GM21360 (cell line): ENCODE results near the gene YTHDC1.
"Not testable (repeated sequence)": the region's sequence is repeated elsewhere in the genome, so short reads cannot be mapped to it uniquely, and the experiment has no call there.

Source experiments
- ATAC-seq: cut with Tn5 transposase; IDR thresholded peaks from one replicate; pipeline ENCODE4 v1.9.1; 2021; ENCODE audit warnings: mild to moderate bottlenecking, moderate library complexity; ENCODE audit not compliant: unreplicated experiment

Gene YTHDC1

DNA sequence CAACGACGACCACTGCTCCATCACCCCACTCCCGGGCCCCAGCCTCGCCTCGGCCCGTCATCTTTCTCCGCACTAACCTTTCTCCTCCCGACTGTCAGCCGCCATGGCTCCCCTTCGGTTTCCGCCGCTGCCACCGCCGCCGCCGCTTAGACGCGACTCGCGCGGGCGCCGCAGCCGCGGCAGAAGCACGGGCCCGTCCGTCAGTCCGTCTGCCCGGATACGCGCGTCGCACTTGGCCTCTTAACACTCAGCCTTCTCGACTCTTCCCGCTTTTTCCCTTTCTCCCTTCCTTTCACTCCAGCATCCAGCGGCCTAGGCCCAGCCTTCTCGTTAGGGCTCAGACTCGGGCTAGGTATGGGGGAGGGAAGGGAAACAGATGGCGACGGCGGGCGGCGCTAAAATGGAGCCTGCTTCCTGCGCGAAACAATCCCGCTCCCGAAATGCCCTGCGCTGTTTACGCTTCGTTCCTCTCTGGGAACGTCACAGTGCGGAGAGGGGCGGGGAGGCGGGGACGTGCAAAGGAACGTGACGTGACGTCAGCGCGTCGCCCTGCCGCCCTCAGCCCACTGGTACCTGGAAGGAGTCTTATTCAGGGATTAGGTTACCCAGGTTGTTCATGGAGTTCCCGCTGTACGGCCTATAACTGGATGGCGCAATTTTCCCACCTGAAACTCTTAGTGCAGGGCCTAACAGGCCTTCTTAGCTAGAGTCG is at the start of gene YTHDC1:
Gene YTHDC1, minus strand, starts transcription at position 442 of the 712 bp plus-strand sequence. Its CDS starts 337 bp downstream, at position 105.
- peak; percentile 98 for ATAC-seq

DNA sequence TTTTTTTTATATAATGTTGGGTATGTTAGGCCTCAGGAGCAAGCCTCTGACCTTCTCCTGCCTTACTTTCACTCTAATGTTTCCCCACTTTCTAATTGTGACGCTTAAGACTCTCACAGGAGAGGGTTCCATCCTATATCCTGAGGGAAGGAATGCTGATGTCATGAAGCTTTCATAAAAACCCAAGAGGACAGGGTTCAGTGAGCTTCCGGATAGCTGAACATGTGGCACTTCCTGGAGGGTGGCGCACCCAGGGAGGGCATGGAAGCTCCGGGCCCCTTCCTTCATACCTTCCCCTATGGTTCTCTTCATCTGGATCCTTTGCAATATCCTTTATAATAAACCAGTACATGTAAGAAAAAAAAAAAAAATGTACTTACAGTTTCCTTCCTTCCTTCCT is 49.4 kb upstream of the YTHDC1 start:
- no peak for ATAC-seq

DNA sequence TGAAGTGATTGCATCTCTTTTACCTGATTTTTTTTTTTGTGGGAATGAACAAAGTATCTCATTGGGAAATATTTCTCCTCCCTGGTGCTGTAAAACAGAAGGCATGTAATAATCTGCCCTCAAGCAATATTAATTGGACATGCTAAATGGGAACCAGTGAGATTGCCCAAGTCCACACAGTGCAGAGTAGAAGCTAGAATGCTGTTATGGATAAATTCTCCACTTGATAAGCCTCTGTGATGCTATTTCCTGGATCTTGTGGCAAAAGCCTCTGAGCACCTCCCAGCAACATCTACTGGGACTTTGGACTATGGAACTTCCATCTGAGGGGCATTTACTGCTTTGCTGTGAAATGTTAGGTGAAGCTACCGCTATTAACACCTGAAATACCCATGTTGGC is 46.9 kb upstream of the YTHDC1 start:
- no peak for ATAC-seq

DNA sequence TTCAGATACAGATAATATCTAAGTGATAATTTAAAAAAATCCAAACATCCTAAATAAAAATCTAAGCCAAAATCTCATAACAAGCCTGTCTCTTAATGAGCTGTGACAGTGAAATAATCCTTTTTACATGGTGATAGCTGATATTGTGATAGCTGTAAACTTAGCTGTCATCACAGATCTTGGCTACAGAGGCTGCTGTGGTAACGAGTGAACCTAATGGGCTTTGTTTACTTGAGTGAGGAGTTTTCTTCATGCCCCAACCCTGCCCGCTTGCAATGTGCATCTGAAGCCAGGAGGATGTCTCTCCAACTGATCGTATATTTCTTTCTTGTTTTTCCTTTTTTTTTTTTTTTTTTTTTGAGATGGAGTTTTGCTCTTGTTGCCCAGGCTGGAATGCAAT is 41.5 kb upstream of the YTHDC1 start:
- no peak for ATAC-seq

DNA sequence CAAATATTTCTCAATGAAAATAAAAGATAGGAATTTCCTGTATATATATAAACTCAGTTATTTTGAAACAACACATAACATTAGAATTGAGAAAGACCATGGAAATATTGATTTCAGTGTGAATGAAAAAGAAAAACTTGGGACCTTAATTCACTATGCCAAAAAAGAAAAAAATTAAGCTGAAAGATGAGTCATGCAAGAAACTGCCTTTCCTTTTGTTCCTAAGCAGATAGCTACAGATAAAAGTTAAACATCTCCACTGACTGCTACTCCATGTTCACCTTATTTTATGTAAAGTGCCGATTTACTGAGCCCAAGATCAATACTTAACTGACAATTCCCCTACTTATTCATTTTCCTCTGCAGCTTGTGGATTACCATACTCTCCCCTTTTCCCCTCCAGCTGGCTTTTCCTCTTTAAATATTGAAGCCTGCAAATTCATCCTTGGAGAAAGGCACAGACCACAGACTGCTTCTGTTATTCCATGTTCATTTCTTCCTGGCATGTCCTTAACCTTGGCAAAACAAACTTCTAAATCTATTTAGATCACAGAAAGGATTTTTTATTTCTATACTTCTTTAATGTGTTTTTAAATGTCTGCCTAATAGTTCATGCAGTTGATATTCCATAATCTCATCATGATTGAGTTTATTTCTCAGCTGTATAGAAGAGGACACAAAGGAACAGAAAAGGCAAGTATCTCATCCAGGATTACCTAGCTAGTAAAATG is 40.5 kb upstream of the YTHDC1 start:
- ATAC-seq, result no peak

DNA sequence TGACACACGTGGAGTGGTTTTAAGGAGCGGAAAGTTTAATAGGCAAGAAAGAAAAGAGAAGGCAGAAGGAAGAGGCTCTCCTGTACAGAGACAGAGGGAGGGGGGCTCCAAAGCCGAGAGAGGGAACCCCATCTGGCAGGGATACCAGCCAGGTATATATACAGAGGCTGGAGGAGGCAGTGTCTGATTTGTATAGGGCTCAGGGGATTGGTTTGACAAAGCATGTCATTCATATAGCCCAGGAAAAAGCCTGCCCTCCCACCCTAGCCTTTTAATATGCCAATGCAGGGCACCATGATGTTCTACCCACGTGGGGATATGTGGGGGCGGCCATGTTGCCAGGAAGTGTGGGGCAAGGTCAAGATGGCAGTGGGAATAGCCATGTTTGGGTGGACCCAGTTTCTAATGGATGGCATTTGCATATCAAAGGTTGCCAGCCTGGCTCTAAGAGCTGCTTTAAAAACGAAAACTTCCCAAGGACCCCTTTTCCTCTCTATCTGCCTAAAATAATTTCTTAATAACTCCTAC is 39.6 kb upstream of the YTHDC1 start:
- not testable (repeated sequence) for ATAC-seq

DNA sequence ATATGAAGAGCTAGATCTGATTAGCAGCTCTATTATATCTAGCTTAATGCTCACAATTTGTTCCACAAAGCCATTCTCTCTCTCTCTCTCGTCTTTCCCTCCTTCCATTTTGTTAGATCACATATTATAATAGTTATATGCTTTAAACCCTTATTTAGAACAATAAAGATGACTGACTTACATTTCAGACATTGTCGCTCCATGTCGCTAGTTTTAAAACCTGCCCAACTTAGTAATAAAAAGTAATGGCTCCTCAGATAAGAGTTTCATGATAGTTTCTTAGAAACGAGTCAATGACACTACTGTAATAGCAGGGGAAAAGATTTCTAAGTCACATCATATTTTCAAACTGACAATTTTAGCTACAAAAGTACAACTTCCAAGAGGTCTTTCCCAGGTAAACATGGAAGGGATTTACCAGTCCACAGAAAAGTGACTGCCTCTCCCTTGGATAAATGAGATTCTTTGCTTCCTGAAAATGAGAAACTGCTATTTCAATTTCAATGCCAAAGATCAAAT is 38.5 kb upstream of the YTHDC1 start:
- no peak for ATAC-seq

DNA sequence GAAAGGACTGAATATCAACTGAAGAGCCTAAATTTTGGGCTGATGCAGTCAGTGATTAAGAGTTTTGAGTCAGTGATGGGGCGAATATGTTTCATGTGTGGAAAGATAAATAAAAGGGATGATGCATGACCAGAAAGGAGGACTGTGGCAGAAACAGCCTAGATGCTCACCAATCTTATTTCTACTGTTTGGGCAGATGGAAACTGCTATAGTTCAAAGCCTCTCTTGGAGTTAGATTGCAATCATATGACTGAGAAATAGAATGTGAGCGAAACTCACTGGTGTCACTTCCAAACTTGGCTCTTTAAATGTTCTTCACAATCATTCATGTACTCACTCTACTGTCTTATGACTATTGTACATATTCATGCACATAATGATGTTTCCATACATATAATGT is 35.4 kb upstream of the YTHDC1 start:
- ATAC-seq, result no peak

DNA sequence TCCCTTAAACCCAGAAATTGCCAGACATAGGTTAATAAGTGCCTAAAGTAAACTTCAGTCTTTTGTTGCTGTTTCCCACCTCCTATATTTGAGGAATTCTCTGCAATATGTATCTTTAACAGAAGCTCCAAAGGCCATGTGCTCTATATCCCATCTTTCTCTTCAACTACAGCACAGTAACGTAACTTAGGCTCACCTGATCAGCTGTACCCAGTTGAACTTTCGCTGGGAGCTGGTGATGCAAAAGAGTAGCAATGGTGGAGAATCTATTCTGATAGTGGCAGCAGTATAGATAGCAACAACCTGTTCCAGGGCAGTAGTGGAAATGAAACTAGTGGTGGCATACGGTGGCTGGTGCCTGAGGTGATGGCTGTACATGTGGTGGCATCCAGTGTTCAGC is 33.2 kb upstream of the YTHDC1 start:
- ATAC-seq, result no peak

DNA sequence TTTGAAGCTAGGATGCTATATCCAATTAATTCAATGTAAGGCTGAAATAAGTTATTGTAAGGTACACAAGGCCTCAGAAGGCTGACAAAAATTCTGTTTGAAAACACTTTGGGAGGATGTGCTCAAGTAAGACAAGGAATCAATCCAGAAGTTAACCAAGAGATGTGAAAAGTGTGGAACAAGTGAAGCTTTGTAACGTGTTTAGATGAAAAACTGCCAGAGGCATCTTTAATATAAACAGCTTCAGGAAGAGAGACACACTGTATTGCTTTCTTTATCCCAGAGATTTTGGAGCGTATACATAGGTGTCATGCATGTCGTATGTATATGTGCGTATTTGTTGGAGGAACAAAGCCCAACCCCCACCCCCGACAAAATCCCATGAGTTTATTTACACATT is 28.3 kb upstream of the YTHDC1 start:
- ATAC-seq, result no peak

DNA sequence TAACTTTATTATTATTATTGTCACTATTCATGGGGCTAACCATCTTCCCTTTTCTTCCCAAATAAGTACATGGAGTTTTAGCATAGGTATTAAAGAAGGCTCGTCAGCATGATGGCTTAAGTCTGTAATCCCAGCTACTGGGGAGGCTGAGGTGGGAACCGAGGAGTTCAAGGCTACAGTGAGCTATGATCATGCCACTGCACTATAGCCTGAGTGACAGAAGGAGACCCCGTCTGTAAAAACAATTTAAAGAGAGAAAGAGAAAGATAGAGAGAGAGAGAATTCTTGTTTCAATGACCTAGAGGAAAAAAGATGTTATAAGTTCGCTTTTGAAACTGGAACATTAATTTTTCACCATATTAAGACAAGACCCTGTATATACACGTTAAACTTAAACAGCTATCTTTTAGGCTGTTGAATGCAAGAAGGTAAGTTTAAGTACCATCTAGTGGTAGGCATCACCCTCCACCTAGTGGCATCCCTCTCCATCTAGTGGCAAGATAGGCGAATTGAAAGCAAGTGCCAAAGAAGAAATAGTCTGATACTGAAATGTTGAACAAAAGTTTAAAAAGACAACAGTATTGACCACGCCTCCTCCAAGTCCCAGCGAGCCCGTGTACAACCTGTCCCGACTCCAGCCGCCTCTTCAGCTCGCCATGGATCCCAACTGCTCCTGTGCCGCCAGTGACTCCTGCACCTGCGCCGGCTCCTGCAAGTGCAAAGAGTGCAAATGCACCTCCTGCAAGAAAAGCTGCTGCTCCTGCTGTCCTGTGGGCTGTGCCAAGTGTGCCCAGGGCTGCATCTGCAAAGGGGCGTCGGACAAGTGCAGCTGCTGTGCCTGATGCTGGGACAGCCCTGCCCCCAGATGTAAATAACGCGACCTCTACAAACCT is 26.0 kb upstream of the YTHDC1 start:
- peak; percentile 69 for ATAC-seq

DNA sequence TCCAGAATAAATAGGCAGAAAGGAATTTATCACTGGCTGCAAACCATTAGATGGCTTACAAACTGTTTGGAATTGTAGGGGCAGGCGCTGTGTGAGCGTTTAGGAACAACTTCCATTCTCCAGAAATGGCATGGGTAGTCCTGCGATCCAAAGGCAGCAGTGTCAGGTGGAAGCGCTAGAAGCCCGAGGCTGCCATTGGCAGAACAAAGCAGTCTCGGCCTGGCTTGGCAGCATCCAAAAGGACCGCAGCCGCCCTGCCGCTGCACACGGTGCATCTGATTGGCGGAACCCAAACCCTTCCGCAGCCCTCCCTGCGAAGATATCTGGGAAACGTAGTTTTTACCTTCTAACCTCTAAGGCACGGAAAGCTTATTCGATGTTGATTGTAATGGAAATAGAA is 23.6 kb upstream of the YTHDC1 start:
- ATAC-seq, result peak; percentile 96

DNA sequence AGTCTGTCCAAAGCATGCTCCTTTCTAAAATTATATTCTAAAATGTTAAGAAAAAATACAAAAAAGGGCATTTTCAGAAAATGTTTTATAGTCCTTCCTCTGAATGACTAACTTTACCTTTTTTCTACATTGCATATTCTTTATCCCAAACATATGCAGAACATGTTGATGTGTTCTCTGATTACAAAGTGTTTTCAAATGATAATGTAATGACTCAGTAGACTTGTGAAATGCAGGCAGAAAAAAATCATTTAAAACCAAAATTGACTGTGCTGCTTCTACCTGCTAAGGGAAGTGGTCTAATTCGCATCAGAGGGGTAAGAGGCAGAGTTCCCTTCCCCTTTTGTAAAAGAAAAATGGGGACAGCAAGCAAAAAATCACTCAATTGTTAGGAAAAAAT is 22.7 kb upstream of the YTHDC1 start:
- ATAC-seq, result no peak

DNA sequence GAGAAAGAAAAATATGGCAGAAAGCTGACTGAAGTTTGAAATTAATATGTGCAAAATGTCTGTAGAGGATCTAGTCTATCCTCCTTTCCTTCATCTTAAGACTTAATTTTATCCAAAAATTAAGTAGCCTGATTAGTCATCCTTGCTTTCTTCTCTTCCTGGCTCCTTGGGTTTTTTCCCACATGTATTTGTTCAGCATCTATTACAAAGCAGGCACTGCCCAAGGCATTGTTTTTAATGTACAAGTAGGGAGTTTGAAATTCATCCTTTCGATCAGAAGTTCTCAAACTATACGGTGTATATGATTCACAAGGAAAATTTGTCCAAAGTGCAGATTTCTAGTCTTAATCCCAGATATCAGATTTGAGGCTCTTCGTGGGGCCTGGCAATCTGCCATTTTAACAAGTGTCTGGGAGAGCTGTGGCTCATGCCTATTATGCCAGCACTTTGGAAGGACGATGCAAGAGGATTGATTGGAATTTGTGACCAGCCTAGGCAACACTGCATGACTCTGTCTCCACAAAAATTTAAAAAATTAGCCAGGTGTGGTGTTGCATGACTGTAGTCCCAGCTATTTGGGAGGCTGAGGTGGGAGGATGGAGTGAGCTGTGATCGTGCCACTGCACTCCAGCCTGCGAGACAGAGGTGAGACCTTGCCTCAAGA is 19.4 kb upstream of the YTHDC1 start:
- ATAC-seq, result no peak

DNA sequence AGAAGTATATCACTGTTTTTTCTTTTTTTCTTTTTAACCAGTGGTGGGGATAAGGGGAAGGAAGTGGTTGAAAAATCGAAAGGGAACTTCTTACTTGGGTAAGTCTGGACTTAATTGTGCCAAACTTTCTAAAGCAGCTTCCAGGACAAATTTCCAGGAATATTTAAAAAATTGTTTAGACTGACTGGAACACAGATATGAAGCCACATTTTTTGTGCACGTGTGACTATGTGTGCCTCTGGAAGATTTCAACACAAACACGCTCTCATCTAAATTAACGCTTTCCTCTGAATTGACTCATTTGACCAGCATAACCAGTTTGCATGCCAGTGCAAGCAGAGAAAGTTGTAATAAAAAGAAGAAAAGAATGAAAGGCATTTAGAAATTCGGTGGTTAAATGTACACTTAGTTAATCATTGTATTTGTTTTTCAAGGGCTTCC is 18.8 kb upstream of the YTHDC1 start:
- no peak for ATAC-seq

DNA sequence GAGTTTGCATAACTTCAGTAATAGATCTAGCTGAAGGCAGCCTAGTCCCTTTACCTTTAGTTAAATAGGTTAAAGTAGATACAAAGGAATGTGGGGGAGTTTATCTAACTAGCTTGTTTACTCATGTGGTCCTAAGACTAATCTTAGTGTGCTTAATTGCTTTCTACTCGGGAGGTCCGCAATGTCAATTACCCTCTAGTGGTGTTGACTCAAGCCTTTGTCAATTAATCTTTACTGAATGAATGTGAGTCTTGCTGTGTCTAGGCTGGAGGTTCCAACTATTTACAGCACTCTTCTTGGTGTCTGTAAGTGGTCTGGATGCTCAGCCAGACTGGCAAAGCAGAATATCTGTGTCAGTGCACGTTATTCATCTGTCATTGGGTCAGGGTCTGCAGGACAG is 17.9 kb upstream of the YTHDC1 start:
- no peak for ATAC-seq

DNA sequence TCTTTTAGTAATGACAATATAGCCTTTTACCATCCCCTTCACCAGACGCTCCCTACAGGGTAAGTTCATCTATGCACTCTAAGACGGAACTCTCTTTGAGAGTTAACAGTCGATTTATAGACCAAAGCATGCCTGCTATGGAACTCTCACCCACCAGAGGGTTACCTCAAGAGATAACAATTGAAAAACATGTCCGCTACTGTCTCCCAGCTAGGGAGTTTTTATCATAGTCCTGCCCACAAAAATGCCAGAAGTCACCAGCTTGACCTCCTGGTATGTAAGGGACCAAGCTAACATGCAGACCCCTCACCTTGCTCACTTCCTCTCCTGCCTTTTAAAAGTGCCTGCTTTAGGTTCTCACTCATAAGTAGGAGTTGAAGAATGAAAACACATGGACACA is 16.7 kb upstream of the YTHDC1 start:
- ATAC-seq, result no peak

DNA sequence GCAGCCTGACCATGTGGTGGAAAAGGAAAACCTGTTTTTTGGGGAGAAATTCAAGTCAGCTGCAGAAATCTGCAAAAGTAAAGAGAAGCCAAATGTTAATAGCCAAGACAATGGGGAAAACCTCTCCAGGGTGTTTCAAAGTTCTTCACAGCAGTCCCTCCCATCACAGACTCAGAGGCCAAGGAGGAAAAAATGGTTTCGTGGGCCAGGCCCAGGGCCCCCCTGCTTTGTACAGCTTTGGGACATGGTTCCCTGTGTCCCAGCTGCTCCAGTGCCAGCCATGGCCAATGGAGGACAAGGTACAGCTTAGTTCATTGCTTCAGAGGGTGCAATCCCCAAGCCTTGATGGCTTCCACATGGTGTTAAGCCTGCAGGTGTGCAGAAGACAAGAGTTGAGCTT is 15.2 kb upstream of the YTHDC1 start:
- no peak for ATAC-seq

DNA sequence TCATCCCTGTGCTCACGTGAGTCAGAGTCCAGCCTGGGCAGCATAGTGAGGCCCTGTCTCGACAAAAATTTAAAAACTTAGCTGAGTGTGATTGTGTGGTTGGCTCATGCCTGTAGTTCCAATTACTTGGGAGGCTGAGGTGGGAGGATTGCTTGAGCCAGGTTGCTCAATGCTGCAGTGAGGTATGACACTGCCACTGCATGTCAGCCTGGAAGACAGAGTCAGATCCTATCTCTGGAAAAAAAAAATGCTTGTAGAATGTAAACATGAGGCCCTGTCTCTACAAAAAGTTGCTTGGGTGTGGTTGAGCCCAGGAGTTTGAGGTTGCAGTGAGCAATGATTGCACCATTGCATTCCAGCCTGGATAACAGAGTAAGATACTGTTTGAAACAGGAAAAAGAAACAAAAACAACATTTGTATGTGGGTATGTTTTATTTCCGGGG is 11.3 kb upstream of the YTHDC1 start:
- ATAC-seq, result no peak

DNA sequence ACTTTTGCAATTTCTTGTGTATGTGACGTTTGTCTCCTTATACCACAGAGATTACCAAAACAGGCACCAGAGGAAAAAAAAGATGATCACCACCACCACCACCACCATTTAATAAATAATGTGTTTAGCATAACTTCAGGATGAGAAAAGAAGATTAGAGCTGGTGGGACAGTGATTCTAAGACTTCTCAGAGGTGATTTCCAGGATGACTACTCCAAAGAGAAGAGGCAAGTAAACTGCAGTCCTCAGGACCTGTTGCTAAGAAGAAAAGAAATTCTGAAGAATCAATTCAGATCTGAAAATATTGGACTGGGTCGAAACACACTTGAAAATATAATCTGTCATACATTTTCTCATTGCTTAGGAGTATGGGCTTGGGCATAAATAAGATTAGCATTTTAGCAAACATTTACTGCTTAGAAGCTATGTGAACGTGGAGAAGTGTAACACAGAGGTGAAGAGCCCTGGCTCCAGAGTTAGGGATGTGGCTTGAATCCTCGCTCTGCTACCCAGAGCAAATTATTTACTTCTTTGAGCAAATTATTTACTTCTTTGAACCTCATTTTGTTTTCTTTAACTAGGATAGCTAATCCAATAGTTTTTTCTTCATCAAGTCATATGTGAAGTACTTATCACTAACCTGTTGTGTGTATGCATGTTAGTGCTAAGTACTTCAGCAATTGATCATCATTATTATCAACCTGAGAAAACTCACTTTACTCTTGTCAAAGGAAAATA is 10.5 kb upstream of the YTHDC1 start:
- no peak for ATAC-seq
